ENCODE results near the gene FBXO24. TPM values are rescaled to one million over a fixed set of nuclear protein-coding genes. Genes with fewer than 3 reads are reported as not detected.

The FBXO24 gene
- total RNA-seq, 1 experiment from 2014 or later, result 0.66 TPM

GRCh38 chr7:100604976-100605911, 19.1 kb downstream of the FBXO24 start:
- Mint-ChIP-seq H3K9me3 (ENCODE audit: low read depth, unreplicated experiment) (no peaks in the 10 kb centered on the region), H3K4me1 (ENCODE audit: low read depth, unreplicated experiment) (no peaks in the 10 kb centered on the region), H3K27ac (ENCODE audit: unreplicated experiment) (no peak overlapping the region), H3K36me3 (ENCODE audit: insufficient read depth, unreplicated experiment) (peaks cover 11% of the 10 kb centered on the region), H3K4me3 (ENCODE audit: low read depth, unreplicated experiment) (peak overlapping the region; percentile 74), H3K27me3 (ENCODE audit: unreplicated experiment) (no peaks in the 10 kb centered on the region)
- intact Hi-C loops (cut with micrococcal nuclease; ENCODE audit: unreplicated experiment), result no loop called here
- peak; percentile 37 for DNase-seq
- no peak for TF ChIP-seq CTCF (IDR thresholded peaks at IDR 0.05; ENCODE audit: unreplicated experiment)
- no TSS peak for BruUV-seq (replicated peaks)
- CTCF ChIA-PET, result no interaction called here

- Mint-ChIP-seq H3K36me3 (ENCODE audit: insufficient read depth, unreplicated experiment) (peaks cover 18% of the 10 kb centered on the region), H3K4me1 (ENCODE audit: low read depth, unreplicated experiment) (no peaks in the 10 kb centered on the region), H3K27me3 (ENCODE audit: unreplicated experiment) (no peaks in the 10 kb centered on the region), H3K27ac (ENCODE audit: unreplicated experiment) (no peak overlapping the region), H3K4me3 (ENCODE audit: low read depth, unreplicated experiment) (no peak overlapping the region), H3K9me3 (ENCODE audit: low read depth, unreplicated experiment) (no peaks in the 10 kb centered on the region)
- no peak for TF ChIP-seq CTCF (IDR thresholded peaks at IDR 0.05; ENCODE audit: unreplicated experiment)
- DNase-seq, result no peak
- no TSS peak for BruUV-seq (replicated peaks)
- CTCF ChIA-PET, result no interaction called here
- intact Hi-C loops (cut with micrococcal nuclease; ENCODE audit: unreplicated experiment), result no loop called here
These were observed 20.2 kb downstream of the FBXO24 start for GRCh38 chr7:100606313-100606712.

GRCh38 chr7:100607111-100607510, 21.0 kb downstream of the FBXO24 start:
- peaks cover 26% of the 10 kb centered on the region for H3K36me3 Mint-ChIP-seq (ENCODE audit: insufficient read depth, unreplicated experiment)
- BruUV-seq (replicated peaks), result no TSS peak
- TF ChIP-seq CTCF (IDR thresholded peaks at IDR 0.05; ENCODE audit: unreplicated experiment), result no peak
- no peak for DNase-seq
- CTCF ChIA-PET, result no interaction called here
- no peaks in the 10 kb centered on the region for H3K27me3 Mint-ChIP-seq (ENCODE audit: unreplicated experiment)
- H3K4me1 Mint-ChIP-seq (ENCODE audit: low read depth, unreplicated experiment), result no peaks in the 10 kb centered on the region
- H3K27ac Mint-ChIP-seq (ENCODE audit: unreplicated experiment), result no peak overlapping the region
- intact Hi-C loops (cut with micrococcal nuclease; ENCODE audit: unreplicated experiment), result no loop called here
- no peak overlapping the region for H3K4me3 Mint-ChIP-seq (ENCODE audit: low read depth, unreplicated experiment)
- H3K9me3 Mint-ChIP-seq (ENCODE audit: low read depth, unreplicated experiment), result no peaks in the 10 kb centered on the region

- no peak for TF ChIP-seq CTCF (IDR thresholded peaks at IDR 0.05; ENCODE audit: unreplicated experiment)
- CTCF ChIA-PET, result no interaction called here
- no peaks in the 10 kb centered on the region for H3K9me3 Mint-ChIP-seq (ENCODE audit: low read depth, unreplicated experiment)
- no peak overlapping the region for H3K27ac Mint-ChIP-seq (ENCODE audit: unreplicated experiment)
- BruUV-seq (replicated peaks), result no TSS peak
- no peak overlapping the region for H3K4me3 Mint-ChIP-seq (ENCODE audit: low read depth, unreplicated experiment)
- H3K4me1 Mint-ChIP-seq (ENCODE audit: low read depth, unreplicated experiment), result no peaks in the 10 kb centered on the region
- H3K27me3 Mint-ChIP-seq (ENCODE audit: unreplicated experiment), result no peaks in the 10 kb centered on the region
- no peak for DNase-seq
- peaks cover 29% of the 10 kb centered on the region for H3K36me3 Mint-ChIP-seq (ENCODE audit: insufficient read depth, unreplicated experiment)
- intact Hi-C loops (cut with micrococcal nuclease; ENCODE audit: unreplicated experiment), result no loop called here
These were observed 23.8 kb downstream of the FBXO24 start for GRCh38 chr7:100609958-100610357.

All from Calu3 (cell line).